GM12878 (cell line): ENCODE results near the gene CTNNBL1. TPM values are rescaled to one million over a fixed set of nuclear protein-coding genes. Genes with fewer than 3 reads are reported as not detected.

Source experiments
- ATAC-seq: fragments of 200-7000 bp; cut with Tn5 transposase; 3 replicates; pipeline ENCODE4 v1.9.1; 2020; ENCODE audit warnings: mild to moderate bottlenecking, moderate library complexity
- BruUV-seq: library from RNA; stranded (reverse); fragments of 400-500 nt; replicated peaks from 2 replicates; lab custom pipeline; 2021; lab: Mats Ljungman, UMichigan
- CTCF ChIA-PET: fragments of 300-600 bp; sonication (Branson Sonifier 250); formaldehyde crosslinking; extraction: SDS; loops from one replicate; lab custom pipeline; 2021; ENCODE audit warnings: inconsistent platforms; lab: Yijun Ruan, JAX
- POLR2A ChIA-PET: fragments of 350-600 bp; formaldehyde crosslinking; extraction: SDS; loops from one replicate; lab custom pipeline; 2021; ENCODE audit warnings: inconsistent platforms; lab: Charles Lee
- RAD21 ChIA-PET: fragments of 300-600 bp; sonication (Branson Sonifier 250); formaldehyde crosslinking; loops from one replicate; lab custom pipeline; 2023; ENCODE audit warnings: antibody characterized with exemption; ENCODE audit not compliant: unreplicated experiment; lab: Charles Lee
- SMC1A ChIA-PET: fragments of 300-600 bp; sonication (Branson Sonifier 250); formaldehyde crosslinking; loops from one replicate; lab custom pipeline; 2023; ENCODE audit not compliant: unreplicated experiment, uncharacterized antibody; lab: Charles Lee
- DNase-seq: peaks from one replicate; pipeline ENCODE4 v3.0.0-alpha.2; 2011; ENCODE audit warnings: low read depth, low spot score
- FAIRE-seq: peaks from 3 replicates; lab custom pipeline; 2011; peaks lifted over from hg19 to GRCh38; lab: Jason Lieb, UNC
- H2AFZ ChIP-seq: 2 replicates; pipeline ENCODE4 v1.6.0; 2011; ENCODE audit warnings: low read depth, low read length, control low read depth; ENCODE audit not compliant: control insufficient read depth
- H3K27ac ChIP-seq: 2 replicates; pipeline ENCODE4 v1.5.1; 2011; ENCODE audit warnings: control low read depth; ENCODE audit not compliant: control insufficient read depth, insufficient read depth
- H3K27me3 ChIP-seq, 2 experiments: replicated peaks in 1 of 2; 2 replicates each; pipeline versions ENCODE4 v1.6.0 to v1.6.1; 2011; ENCODE audit warnings: low read length in 1 of 2; ENCODE audit not compliant: control insufficient read depth in 2 of 2, insufficient read depth in 2 of 2
- H3K36me3 ChIP-seq, 2 experiments: 2 replicates each; pipeline ENCODE4 v1.5.1; 2011; ENCODE audit warnings: low read length in 1 of 2; ENCODE audit not compliant: control insufficient read depth in 2 of 2, insufficient read depth in 2 of 2
- H3K4me1 ChIP-seq: 2 replicates; pipeline ENCODE4 v1.6.1; 2011; ENCODE audit warnings: mild to moderate bottlenecking, low read length, moderate library complexity, mixed read lengths; ENCODE audit not compliant: control insufficient read depth, insufficient read depth
- H3K4me2 ChIP-seq: 2 replicates; pipeline ENCODE4 v1.6.0; 2011; ENCODE audit warnings: control low read depth; ENCODE audit not compliant: control insufficient read depth, insufficient read depth
- H3K4me3 ChIP-seq: fragments of 200-600 bp; sonication (generic); 2 replicates; pipeline ENCODE4 v1.5.1; 2016
- H3K79me2 ChIP-seq: 2 replicates; pipeline ENCODE4 v1.6.0; 2011; ENCODE audit warnings: low read length; ENCODE audit not compliant: control insufficient read depth, insufficient read depth
- H3K9ac ChIP-seq: 2 replicates; pipeline ENCODE4 v1.8.0; 2011; ENCODE audit warnings: low read length, control low read depth, mixed read lengths; ENCODE audit not compliant: control insufficient read depth, insufficient read depth
- H3K9me3 ChIP-seq: replicated peaks from 3 replicates; pipeline ENCODE4 v1.5.1; 2011; ENCODE audit warnings: mild to moderate bottlenecking, low read length; ENCODE audit not compliant: control insufficient read depth, insufficient read depth
- H4K20me1 ChIP-seq: 2 replicates; pipeline ENCODE4 v1.6.0; 2011; ENCODE audit not compliant: control insufficient read depth, insufficient read depth
- BACH1 ChIP-seq: fragments of 450-650 bp; IDR thresholded peaks from 2 replicates; pipeline ENCODE4 v1.6.1; 2017; ENCODE audit warnings: mild to moderate bottlenecking, borderline replicate concordance
- CBX5 ChIP-seq: sonication (generic); IDR thresholded peaks from 2 replicates; pipeline ENCODE4 v1.6.1; 2016; ENCODE audit warnings: low read depth, moderate library complexity, mild to moderate bottlenecking, inconsistent platforms
- CHD1 ChIP-seq: IDR thresholded peaks from 2 replicates; pipeline ENCODE4 v1.6.1; 2012; ENCODE audit warnings: low read depth, low read length, improper control_type of control experiment
- CTCF ChIP-seq, 3 experiments: IDR thresholded peaks in 2 of 3; conservative IDR thresholded peaks in 1 of 3; 2 replicates each; pipeline ENCODE4 v1.5.1; 2011; ENCODE audit warnings: low read depth in 3 of 3, low read length in 3 of 3, mild to moderate bottlenecking in 3 of 3, control low read depth in 2 of 3, moderate library complexity in 2 of 3, inconsistent platforms in 1 of 3, mixed read lengths in 1 of 3; ENCODE audit not compliant: control insufficient read depth in 2 of 3, insufficient read depth in 1 of 3; ENCODE audit errors: extremely low read depth in 1 of 3
- E4F1 ChIP-seq: fragments of 450-650 bp; IDR thresholded peaks from 2 replicates; pipeline ENCODE4 v1.6.1; 2018; ENCODE audit warnings: borderline replicate concordance, mild to moderate bottlenecking; ENCODE audit not compliant: partially characterized antibody
- GATAD2B ChIP-seq: fragments of 450-650 bp; conservative IDR thresholded peaks from 2 replicates; pipeline ENCODE4 v1.6.1; 2017; ENCODE audit warnings: low read depth, mild to moderate bottlenecking, moderate library complexity
- NFIC ChIP-seq: IDR thresholded peaks from 2 replicates; pipeline ENCODE4 v1.6.1; 2012; ENCODE audit warnings: low read depth, mild to moderate bottlenecking, inconsistent platforms, low read length, moderate library complexity
- SREBF1 ChIP-seq: IDR thresholded peaks from 2 replicates; pipeline ENCODE4 v1.6.1; 2012; ENCODE audit warnings: mild to moderate bottlenecking, low read length
- SUPT20H ChIP-seq: IDR thresholded peaks from 2 replicates; pipeline ENCODE4 v1.6.1; 2011; ENCODE audit warnings: low read depth, mild to moderate bottlenecking, low read length, moderate library complexity, borderline replicate concordance; ENCODE audit not compliant: control insufficient read depth
- ZBTB4 ChIP-seq: fragments of 450-650 bp; formaldehyde crosslinking; IDR thresholded peaks from 2 replicates; pipeline ENCODE4 v1.4.0; 2022; ENCODE audit warnings: mild to moderate bottlenecking, moderate library complexity
- WGBS: methylation state at CpG from one replicate; pipeline ENCODE4 v1.1.6; 2016; ENCODE audit warnings: low lambda C conversion rate; ENCODE audit not compliant: insufficient replicate concordance, insufficient coverage; ENCODE audit errors: missing lambda C conversion rate; 5-methylcytosine and 5-hydroxymethylcytosine counted together
- in situ Hi-C: fragments of 300-500 bp; cut with MboI; formaldehyde crosslinking; loops from 9 replicates; pipeline ENCODE4 v1.14.3; 2018; ENCODE audit warnings: mixed read lengths
- intact Hi-C: fragments of 100-400 bp; cut with micrococcal nuclease; formaldehyde crosslinking; loops from one replicate; pipeline ENCODE4 v1.14.2; 2022; ENCODE audit not compliant: unreplicated experiment
- polyA plus RNA-seq, 11 experiments: library from polyadenylated mRNA; depleted of rRNA in 4 of 11; unstranded in 6 of 11; stranded (reverse) in 5 of 11; fragments of >200 nt; fragmentation: Nextera tagmentation in 4 of 11; fragmentation: Illumina TruSeq in 1 of 11; extraction: Ambion mirVana in 4 of 11; extraction: Trizol in 1 of 11; gene quantifications; 1 replicate in 1 of 11; 2 replicates in 10 of 11; pipeline versions ENCODE4 v1.2.1 to v1.2.3, GENCODE V29; 2011 to 2016; ENCODE audit warnings: inconsistent platforms in 2 of 11, missing spikeins in 2 of 11, low read depth in 1 of 11
- total RNA-seq, 4 experiments: library from RNA; depleted of rRNA in 3 of 4; stranded (reverse); fragments of >200 nt in 3 of 4; fragmentation: Illumina TruSeq in 1 of 4; extraction: Trizol in 1 of 4; gene quantifications; 2 replicates each; pipeline versions ENCODE4 v1.2.1 to v1.2.3, GENCODE V29; 2013 to 2021

Gene CTNNBL1
- total and polyA plus RNA-seq, 10 of the 15 experiments (the other 5 are each of a cell fraction or from before 2014, with no cell fraction given) = 43.1 to 102 (median 67.8) TPM

- TF ChIP-seq NFIC (no peak), CHD1 (no peak), SUPT20H (no peak), E4F1 (no peak), CTCF (IDR thresholded peaks at IDR 0.05 in 2 of 3, conservative IDR thresholded peaks at IDR 0.05 in 1 of 3; ENCODE audit: control insufficient read depth in 2 of 3, extremely low read depth in 1 of 3, insufficient read depth in 1 of 3, low read depth in 3 of 3, low read length in 3 of 3) (no peak), SREBF1 (no peak), GATAD2B (no peak)
These were observed 6.4 kb upstream of the CTNNBL1 start (continued) for GRCh38 chr20:37687478-37687805.

- no peak overlapping the region for H3K27ac ChIP-seq
- POLR2A ChIA-PET = no interaction called here
- H3K9ac ChIP-seq = no peak overlapping the region
- H3K4me1 ChIP-seq = no peaks in the 10 kb centered on the region
- no peak overlapping the region for H3K4me3 ChIP-seq
- CTCF ChIA-PET = interaction anchor here (0.8 kb wide), 1 partner anchor 100 kb away, joined by 3 read pairs; no protein-coding TSS in a partner anchor
- no peak overlapping the region for H3K4me2 ChIP-seq
- no peaks in the 10 kb centered on the region for H4K20me1 ChIP-seq
- DNase-seq (no peak), ATAC-seq (no peak), FAIRE-seq (no peak)
- 43% methylated on average over 4 of the region's 4 CpGs for WGBS
- SMC1A ChIA-PET = interaction anchor here (1.3 kb wide), 1 partner anchor 9 kb away, joined by 3 read pairs; no protein-coding TSS in a partner anchor
- no peaks in the 10 kb centered on the region for H3K9me3 ChIP-seq
- H3K36me3 ChIP-seq = no peaks in the 10 kb centered on the region
- no peaks in the 10 kb centered on the region; a peak in 1 of 4 replicates for H3K27me3 ChIP-seq
- no peak overlapping the region for H2AFZ ChIP-seq
- no peaks in the 10 kb centered on the region for H3K79me2 ChIP-seq
- in situ Hi-C loops (no loop called here), intact Hi-C loops (no loop called here)
- TF ChIP-seq CBX5 (no peak), ZBTB4 (CRISPR knock-in tag) (no peak), BACH1 (no peak)
- RAD21 ChIA-PET = no interaction called here
- no TSS peak for BruUV-seq
These were observed 5.7 kb upstream of the CTNNBL1 start for GRCh38 chr20:37688093-37688492.
